OCI-LY7 (cell line): ENCODE measurements around the gene TAS2R13.

Experiments used
- EZH2phosphoT487 ChIP-seq: fragments of 200-600 bp; sonication (generic); IDR thresholded peaks from 2 replicates; pipeline ENCODE4 v1.6.1; 2018; ENCODE audit warnings: low read depth, borderline replicate concordance, mild to moderate bottlenecking, mixed run types, antibody characterized with exemption, low read length, moderate library complexity, mixed read lengths
- TF ChIP-seq, protein P1 (sequence below): fragments of 200-600 bp; sonication (generic); conservative IDR thresholded peaks from 2 replicates; pipeline ENCODE4 v1.5.1; 2014; ENCODE audit warnings: mild to moderate bottlenecking, antibody characterized with exemption, low read length, moderate library complexity, mixed read lengths

DNA sequence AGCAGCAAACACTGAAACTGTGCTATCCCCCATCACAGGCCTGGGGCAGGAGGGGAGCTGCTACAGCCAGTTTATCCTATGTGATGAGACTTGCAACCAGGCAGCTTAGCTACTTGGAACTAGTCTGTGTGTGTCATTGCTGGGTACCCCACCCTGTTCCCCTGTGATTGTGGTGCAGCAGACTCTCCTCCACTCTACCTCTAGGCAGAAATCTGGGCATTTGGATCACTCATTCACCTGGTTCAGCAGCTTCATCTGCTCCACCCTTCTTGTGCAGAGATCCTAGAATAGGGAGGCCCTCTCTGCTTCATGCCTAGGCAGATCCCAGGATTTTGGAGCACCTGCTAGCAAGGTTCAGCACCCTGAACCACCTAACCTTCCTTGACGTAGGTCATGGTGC lies 8.8 kb downstream of the TAS2R13 start:
- TF ChIP-seq, protein P1, sequence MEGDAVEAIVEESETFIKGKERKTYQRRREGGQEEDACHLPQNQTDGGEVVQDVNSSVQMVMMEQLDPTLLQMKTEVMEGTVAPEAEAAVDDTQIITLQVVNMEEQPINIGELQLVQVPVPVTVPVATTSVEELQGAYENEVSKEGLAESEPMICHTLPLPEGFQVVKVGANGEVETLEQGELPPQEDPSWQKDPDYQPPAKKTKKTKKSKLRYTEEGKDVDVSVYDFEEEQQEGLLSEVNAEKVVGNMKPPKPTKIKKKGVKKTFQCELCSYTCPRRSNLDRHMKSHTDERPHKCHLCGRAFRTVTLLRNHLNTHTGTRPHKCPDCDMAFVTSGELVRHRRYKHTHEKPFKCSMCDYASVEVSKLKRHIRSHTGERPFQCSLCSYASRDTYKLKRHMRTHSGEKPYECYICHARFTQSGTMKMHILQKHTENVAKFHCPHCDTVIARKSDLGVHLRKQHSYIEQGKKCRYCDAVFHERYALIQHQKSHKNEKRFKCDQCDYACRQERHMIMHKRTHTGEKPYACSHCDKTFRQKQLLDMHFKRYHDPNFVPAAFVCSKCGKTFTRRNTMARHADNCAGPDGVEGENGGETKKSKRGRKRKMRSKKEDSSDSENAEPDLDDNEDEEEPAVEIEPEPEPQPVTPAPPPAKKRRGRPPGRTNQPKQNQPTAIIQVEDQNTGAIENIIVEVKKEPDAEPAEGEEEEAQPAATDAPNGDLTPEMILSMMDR: no peak
- no peak for TF ChIP-seq EZH2phosphoT487
